22Rv1 (cell line): ENCODE measurements around the gene CD101.

Source experiments
- ZFX ChIP-seq: fragments of 450-650 bp; IDR thresholded peaks from 2 replicates; pipeline ENCODE4 v1.6.1; 2017; ENCODE audit warnings: antibody characterized with exemption, borderline replicate concordance
- TF ChIP-seq, protein P1 (sequence below): fragments of 450-650 bp; IDR thresholded peaks from 2 replicates; pipeline ENCODE4 v1.5.1; 2017; ENCODE audit warnings: mild to moderate bottlenecking

DNA sequence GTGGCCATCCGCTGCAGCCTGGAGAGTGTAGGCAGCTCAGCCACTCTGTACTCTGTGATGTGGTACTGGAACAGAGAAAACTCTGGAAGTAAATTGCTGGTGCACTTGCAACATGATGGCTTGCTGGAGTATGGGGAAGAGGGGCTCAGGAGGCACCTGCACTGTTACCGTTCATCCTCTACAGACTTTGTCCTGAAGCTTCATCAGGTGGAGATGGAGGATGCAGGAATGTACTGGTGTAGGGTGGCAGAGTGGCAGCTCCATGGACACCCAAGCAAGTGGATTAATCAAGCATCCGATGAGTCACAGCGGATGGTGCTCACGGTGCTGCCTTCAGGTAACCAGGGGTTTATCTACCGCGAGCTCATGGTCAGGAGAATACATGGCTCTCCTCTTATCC lies 24.0 kb downstream of the CD101 start:
- TF ChIP-seq, protein P1, sequence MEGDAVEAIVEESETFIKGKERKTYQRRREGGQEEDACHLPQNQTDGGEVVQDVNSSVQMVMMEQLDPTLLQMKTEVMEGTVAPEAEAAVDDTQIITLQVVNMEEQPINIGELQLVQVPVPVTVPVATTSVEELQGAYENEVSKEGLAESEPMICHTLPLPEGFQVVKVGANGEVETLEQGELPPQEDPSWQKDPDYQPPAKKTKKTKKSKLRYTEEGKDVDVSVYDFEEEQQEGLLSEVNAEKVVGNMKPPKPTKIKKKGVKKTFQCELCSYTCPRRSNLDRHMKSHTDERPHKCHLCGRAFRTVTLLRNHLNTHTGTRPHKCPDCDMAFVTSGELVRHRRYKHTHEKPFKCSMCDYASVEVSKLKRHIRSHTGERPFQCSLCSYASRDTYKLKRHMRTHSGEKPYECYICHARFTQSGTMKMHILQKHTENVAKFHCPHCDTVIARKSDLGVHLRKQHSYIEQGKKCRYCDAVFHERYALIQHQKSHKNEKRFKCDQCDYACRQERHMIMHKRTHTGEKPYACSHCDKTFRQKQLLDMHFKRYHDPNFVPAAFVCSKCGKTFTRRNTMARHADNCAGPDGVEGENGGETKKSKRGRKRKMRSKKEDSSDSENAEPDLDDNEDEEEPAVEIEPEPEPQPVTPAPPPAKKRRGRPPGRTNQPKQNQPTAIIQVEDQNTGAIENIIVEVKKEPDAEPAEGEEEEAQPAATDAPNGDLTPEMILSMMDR = no peak
- TF ChIP-seq ZFX = no peak
